Ramos (cell line): ENCODE measurements around the gene ZNF574.

Experiments used
- in situ Hi-C: fragments of 300-500 bp; cut with MboI; formaldehyde crosslinking; loops from one replicate; pipeline ENCODE4 v1.14.3; 2022; ENCODE audit warnings: low sequenced_read_pairs; ENCODE audit not compliant: unreplicated experiment

ZNF574 gene

DNA sequence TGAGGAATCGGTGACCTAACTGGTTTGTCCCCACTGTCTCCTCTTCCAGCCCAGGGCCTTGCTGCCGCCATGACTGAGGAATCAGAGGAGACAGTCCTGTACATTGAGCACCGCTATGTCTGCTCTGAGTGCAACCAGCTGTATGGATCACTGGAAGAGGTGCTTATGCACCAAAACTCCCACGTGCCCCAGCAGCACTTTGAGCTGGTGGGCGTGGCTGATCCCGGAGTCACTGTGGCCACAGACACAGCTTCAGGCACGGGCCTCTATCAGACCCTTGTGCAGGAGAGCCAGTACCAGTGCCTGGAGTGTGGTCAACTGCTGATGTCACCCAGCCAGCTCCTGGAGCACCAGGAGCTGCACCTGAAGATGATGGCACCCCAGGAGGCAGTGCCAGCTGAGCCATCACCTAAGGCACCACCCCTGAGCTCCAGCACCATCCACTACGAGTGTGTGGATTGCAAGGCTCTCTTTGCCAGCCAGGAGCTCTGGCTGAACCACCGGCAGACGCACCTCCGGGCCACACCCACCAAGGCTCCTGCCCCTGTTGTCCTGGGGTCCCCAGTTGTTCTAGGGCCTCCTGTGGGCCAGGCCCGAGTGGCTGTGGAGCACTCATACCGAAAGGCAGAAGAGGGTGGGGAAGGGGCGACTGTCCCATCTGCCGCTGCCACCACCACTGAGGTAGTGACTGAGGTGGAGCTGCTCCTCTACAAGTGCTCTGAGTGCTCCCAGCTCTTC is 2.7 kb downstream of the ZNF574 start:
- in situ Hi-C loops: no loop called here

GRCh38 chr19:42079276-42079669 is 3.3 kb downstream of the ZNF574 start:
- in situ Hi-C loops: no loop called here

DNA sequence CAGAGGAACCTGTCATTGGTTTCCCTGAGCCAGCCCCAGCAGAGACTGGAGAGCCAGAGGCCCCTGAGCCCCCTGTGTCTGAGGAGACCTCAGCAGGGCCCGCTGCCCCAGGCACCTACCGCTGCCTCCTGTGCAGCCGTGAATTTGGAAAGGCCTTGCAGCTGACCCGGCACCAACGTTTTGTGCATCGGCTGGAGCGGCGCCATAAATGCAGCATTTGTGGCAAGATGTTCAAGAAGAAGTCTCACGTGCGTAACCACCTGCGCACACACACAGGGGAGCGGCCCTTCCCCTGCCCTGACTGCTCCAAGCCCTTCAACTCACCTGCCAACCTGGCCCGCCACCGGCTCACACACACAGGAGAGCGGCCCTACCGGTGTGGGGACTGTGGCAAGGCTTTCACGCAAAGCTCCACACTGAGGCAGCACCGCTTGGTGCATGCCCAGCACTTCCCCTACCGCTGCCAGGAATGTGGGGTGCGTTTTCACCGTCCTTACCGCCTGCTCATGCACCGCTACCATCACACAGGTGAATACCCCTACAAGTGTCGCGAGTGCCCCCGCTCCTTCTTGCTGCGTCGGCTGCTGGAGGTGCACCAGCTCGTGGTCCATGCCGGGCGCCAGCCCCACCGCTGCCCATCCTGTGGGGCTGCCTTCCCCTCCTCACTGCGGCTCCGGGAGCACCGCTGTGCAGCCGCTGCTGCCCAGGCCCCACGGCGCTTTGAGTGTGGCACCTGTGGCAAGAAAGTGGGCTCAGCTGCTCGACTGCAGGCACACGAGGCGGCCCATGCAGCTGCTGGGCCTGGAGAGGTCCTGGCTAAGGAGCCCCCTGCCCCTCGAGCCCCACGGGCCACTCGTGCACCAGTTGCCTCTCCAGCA is 4.2 kb downstream of the ZNF574 start:
- in situ Hi-C loops: no loop called here

DNA sequence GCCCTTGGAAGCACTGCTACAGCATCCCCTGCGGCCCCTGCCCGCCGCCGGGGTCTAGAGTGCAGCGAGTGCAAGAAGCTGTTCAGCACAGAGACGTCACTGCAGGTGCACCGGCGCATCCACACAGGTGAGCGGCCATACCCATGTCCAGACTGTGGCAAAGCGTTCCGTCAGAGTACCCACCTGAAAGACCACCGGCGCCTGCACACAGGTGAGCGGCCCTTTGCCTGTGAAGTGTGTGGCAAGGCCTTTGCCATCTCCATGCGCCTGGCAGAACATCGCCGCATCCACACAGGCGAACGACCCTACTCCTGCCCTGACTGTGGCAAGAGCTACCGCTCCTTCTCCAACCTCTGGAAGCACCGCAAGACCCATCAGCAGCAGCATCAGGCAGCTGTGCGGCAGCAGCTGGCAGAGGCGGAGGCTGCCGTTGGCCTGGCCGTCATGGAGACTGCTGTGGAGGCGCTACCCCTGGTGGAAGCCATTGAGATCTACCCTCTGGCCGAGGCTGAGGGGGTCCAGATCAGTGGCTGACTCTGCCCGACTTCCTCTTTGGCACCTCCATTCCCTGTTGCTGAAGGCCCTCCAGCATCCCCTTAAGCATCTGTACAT is 4.9 kb downstream of the ZNF574 start:
- in situ Hi-C loops: no loop called here

GRCh38 chr19:42081584-42082203 is 5.7 kb downstream of the ZNF574 start:
- in situ Hi-C loops: no loop called here

DNA sequence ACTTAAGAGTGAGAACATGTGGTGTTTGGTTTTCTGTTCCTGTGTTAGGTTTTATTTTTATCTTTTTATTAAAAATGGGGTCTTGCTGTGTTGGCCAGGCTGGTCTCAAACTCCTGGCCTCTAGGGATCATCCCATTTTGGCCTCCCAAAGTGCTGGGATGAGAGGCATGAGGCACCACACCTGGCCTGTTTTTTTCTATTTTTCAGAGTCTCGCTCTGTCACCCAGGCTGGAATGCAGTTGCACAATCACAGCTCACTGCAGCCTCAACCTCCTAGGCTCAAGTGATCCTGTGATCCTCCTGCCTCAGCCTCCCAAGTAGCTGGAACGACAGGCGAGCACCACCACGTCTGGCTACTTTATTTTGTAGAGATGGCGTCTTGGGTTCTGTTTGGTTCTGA is 7.6 kb downstream of the ZNF574 start:
- in situ Hi-C loops: no loop called here

GRCh38 chr19:42086188-42086736 is 10.3 kb downstream of the ZNF574 start:
- in situ Hi-C loops: no loop called here

DNA sequence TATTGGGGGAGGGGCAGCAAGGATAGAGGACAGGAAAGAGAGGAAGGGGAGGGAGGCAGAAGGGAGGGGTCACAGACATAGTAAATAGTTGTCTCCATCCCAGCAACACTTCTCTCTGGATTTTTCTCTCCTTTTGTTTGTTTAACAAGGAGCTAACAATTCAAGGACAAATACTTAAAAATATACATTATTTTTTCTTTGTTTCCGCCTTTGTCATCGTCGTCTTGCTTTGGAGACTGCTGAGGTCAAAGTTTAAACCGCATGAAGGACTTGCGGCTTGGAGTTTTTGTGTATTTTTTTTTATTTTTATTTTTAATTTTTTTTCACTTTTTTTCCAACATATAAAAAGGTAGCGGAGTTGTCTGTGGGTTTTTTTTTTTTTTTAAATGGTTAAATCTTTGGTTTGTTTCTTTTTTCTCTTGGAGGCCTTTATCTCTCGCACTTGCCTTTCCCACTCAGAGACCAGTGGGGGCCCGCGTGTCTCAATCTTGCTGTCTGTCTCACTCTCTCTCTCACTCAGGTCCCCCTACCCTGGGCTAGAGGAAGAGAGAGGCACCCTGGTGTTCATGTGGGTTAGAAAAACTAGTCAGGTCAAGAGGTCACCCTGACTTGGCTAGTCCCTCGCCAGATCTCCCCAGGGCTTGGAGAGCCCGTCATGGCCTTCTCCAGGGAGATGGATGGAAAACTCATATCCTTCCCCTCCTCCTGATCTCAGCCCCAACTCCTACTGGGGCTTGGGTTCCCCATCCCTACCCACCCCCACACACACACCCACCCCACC is 11.0 kb downstream of the ZNF574 start:
- in situ Hi-C loops: no loop called here

DNA sequence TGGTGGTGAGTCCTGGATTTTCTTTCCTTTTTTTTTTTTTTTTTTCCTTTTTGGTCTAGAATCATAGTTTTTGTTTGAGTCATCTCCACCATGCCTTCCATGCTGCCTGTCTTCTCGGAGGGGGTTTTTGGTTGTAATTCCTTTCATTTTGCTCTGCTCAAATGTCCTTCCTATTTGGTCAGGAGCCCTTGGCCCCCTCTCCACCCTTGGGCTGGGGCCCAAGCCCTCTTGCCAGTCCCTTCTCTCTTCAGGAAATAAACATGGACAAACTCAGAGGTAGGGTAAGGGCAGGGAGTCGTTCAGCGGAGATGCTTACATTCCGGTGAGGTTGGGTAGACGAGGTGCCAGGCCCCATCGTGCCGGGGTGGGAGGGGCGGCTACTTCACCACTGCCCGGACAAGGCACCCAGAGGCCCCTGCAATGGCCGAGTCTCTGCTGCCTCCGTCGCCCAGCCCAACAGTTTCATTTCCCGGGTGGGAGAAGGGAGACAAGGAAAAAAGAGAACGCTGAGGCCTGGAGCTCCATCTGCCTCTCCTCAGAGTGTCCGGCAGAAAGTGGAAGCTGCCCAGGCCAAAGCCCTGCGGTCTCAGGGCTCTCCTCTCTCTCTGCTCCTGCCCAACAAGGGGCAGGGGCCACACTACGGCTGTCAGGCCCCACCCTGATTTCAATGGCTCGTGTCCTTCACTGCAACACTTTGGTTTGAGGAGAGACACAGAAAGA is 12.7 kb downstream of the ZNF574 start:
- in situ Hi-C loops: no loop called here

GRCh38 chr19:42089191-42089750 is 13.3 kb downstream of the ZNF574 start:
- in situ Hi-C loops: no loop called here

- in situ Hi-C loops: no loop called here
Measured at GRCh38 chr19:42089772-42090171, 13.8 kb downstream of the ZNF574 start.

- in situ Hi-C loops: no loop called here
Measured at GRCh38 chr19:42090672-42091071, 14.7 kb downstream of the ZNF574 start.

DNA sequence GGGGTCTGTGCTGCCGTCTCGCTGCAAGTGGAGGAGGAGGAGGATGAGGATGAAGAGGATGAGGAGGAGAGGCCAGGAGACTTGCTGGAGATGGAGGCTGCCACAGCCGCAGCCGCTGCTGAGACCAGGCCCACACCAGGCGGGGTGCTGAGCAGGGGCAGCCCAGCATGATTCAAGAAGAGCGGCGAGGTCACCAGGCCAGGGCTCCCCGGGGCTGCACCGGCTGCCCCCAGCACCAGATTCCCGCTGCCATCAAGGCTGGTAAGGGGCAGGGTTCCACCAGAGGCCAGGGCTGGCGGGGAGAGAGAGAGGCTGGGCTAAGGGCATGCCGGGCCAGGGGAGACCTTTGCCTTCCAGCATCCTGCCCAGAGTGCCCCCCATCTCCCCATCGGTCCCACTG is 15.3 kb downstream of the ZNF574 start:
- in situ Hi-C loops: no loop called here

DNA sequence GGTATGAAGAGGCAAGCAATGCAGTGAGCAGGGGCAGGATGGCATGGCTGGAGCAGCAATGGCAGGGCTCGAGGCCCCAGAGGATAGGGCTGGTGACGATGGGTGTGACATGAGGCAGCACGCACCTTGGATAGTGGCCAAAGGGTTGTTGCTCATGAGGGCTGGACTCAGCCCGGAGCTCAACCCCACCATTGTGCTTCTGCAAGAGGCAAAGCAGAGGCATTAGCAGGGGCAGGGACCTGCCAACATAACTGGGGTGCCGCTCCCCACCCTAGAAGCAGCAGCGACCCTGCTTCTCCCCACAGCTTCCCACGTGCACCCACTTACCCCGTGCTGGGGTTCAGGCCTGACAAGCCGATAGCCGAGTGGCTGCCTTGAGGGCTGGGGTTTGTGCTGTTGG is 15.8 kb downstream of the ZNF574 start:
- in situ Hi-C loops: no loop called here

DNA sequence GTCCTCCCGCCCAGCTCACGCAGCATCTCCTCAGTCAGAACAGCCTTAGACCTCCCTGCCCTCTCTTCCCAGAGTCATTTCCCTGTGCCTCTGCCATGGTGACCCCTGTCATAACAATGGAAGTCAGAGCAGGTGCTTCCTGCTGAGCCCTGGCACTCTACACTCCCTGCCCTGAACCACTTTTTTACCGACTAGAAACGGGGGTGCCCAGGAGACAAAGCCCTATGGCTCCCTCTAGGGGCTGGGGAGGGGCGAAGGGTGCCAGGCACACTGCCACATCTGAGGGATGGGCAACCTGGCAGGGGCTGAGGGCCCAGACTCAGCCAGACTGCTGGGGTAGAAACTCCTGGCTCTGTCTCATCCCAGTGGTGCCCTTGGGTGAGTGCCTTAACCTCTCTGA is 16.4 kb downstream of the ZNF574 start:
- in situ Hi-C loops: no loop called here

- in situ Hi-C loops: no loop called here
Measured at GRCh38 chr19:42093505-42093904, 17.5 kb downstream of the ZNF574 start.

DNA sequence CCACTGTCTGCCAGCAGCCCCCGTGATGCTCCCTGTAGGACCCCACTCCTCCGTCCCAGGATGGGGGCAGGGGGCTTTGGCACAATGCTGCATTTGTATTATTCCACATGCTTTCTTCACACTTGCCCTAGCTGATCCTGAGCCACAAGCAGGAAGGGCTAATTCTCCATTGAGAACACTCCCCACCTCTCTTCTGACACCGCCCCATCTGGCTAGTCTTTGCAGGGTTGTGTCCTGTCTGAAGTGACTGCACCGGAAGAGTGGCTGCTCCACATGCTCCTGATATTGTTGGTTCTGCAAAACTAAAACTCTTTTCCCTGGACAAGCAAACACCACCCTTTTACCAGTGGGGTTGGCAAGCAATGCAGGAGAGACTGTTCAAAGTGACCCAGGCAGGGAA is 18.0 kb downstream of the ZNF574 start:
- in situ Hi-C loops: no loop called here

DNA sequence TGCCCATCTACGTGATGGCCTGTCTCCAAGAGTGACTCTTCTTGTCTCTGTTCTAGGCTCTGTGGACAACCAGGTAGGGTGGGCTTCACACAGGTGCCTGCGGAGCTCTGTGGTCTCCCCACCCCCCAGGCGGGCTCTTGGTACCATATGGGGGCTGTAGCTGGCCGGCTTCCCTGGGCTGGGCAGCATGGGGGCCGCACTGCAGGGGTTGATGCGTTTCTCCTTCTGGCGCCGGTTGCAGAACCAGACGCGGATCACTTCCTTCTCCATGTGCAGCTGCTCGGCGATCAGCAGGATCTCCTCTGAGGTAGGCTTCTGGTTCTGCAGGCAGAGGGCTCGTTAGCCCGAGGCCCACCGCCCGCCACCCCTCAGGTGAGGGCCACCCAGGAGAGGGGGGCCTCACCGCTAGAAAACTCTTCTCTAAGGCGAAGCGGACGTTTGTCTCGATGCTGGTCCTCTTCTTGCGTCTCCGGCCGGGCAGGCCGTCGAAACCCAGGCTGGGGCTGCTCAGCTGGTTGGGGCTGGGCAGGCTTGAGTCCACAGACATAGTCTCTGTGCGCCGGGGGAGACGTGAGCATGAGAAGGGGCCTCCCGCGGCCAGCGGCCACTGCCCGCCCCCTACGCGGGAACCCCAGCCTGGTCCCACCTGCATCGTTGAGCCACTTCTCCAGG is 19.3 kb downstream of the ZNF574 start:
- in situ Hi-C loops: no loop called here
